A549 (cell line): ENCODE results near the gene SFXN3.
A peak's percentile ranks its signal among the peaks of the same experiment; 100 is the strongest.

Source experiments
- CBX2 ChIP-seq: fragments of 200-600 bp; sonication (generic); IDR thresholded peaks from 2 replicates; pipeline ENCODE4 v1.6.1; 2016; ENCODE audit warnings: low read depth, mild to moderate bottlenecking, borderline replicate concordance
- HEYL ChIP-seq: fragments of 250-450 bp; sonication (Bioruptor Pico); IDR thresholded peaks from 2 replicates; pipeline ENCODE4 v1.8.0; 2021; ENCODE audit warnings: mild to moderate bottlenecking, moderate library complexity
- MAZ ChIP-seq: fragments of 150-350 bp; IDR thresholded peaks from 2 replicates; pipeline ENCODE4 v1.6.1; 2014; ENCODE audit warnings: antibody characterized with exemption, low read depth, low read length, borderline replicate concordance
- PHF8 ChIP-seq: fragments of 200-600 bp; sonication (generic); IDR thresholded peaks from 2 replicates; pipeline ENCODE4 v1.6.1; 2016; ENCODE audit warnings: low read depth, mild to moderate bottlenecking, antibody characterized with exemption, moderate library complexity, borderline replicate concordance
- POLR2A ChIP-seq: IDR thresholded peaks from 2 replicates; pipeline ENCODE4 v1.6.1; 2012; ENCODE audit warnings: mild to moderate bottlenecking, low read length
- RAD21 ChIP-seq, 2 experiments: fragments of >200 bp in 1 of 2; sonication (Bioruptor Twin) in 1 of 2; formaldehyde crosslinking in 1 of 2; IDR thresholded peaks in 1 of 2; conservative IDR thresholded peaks in 1 of 2; 2 replicates in 1 of 2; 3 replicates in 1 of 2; pipeline ENCODE4 v1.6.1; 2012 to 2018; ENCODE audit warnings: inconsistent platforms in 1 of 2
- TF ChIP-seq, protein P1 (sequence below): fragments of >200 bp; sonication (Bioruptor Twin); formaldehyde crosslinking; IDR thresholded peaks from 3 replicates; pipeline ENCODE4 v1.5.1; 2016
- TF ChIP-seq, protein P2 (sequence below): IDR thresholded peaks from 2 replicates; pipeline ENCODE4 v1.6.1; 2012
- TF ChIP-seq, protein P3 (sequence below): IDR thresholded peaks from 2 replicates; pipeline ENCODE4 v1.6.1; 2012

DNA sequence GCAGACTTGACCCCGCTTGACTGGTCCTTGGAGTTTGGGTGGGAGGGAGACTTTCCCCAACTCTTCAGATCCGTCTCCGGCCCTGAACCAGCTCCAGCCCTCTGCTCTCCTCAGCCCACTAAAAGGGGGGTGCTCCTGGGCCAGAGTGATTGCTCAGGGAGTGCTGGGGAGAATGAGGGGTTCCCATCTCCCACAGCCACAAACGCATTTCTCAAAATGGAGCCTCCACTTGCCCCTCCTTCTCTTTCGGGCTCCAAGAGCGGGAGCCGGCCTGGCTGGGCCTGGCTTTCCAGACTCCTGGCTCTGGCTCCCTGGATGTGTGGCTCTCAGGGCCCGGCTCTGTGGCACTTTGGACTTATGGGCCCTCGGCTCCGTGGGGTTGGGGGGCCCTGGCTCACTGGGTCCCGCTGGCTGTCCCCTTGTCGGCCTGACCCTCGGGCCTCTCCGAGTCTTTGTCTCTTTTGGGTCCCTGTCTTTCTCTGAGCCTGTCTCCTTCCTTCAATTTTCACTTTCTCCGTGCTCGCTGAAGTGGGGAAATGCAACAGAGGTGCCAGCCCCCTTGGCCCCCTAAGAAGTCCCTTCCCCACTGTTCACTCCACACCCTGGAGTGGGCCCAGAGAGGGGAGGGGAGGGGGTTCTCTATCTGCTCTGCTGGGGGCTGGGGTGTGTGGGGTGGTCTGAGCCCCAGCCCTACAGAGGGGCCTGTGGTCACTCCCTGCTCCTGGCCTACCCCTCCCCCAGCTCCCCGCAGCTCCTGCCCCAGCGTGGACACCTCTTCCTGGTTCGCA is 30.7 kb upstream of the SFXN3 start:
- TF ChIP-seq, protein P1, sequence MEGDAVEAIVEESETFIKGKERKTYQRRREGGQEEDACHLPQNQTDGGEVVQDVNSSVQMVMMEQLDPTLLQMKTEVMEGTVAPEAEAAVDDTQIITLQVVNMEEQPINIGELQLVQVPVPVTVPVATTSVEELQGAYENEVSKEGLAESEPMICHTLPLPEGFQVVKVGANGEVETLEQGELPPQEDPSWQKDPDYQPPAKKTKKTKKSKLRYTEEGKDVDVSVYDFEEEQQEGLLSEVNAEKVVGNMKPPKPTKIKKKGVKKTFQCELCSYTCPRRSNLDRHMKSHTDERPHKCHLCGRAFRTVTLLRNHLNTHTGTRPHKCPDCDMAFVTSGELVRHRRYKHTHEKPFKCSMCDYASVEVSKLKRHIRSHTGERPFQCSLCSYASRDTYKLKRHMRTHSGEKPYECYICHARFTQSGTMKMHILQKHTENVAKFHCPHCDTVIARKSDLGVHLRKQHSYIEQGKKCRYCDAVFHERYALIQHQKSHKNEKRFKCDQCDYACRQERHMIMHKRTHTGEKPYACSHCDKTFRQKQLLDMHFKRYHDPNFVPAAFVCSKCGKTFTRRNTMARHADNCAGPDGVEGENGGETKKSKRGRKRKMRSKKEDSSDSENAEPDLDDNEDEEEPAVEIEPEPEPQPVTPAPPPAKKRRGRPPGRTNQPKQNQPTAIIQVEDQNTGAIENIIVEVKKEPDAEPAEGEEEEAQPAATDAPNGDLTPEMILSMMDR, result no peak
- TF ChIP-seq POLR2A, result 0 out of 2 replicates have a peak, but pooled peaks have one; percentile 5
- TF ChIP-seq, protein P2, sequence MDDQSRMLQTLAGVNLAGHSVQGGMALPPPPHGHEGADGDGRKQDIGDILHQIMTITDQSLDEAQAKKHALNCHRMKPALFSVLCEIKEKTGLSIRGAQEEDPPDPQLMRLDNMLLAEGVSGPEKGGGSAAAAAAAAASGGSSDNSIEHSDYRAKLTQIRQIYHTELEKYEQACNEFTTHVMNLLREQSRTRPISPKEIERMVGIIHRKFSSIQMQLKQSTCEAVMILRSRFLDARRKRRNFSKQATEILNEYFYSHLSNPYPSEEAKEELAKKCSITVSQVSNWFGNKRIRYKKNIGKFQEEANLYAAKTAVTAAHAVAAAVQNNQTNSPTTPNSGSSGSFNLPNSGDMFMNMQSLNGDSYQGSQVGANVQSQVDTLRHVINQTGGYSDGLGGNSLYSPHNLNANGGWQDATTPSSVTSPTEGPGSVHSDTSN, result no peak
- TF ChIP-seq PHF8, result no peak
- TF ChIP-seq RAD21 (conservative IDR thresholded peaks at IDR 0.05 in 1 of 2, IDR thresholded peaks at IDR 0.05 in 1 of 2), result no peak
- no peak for TF ChIP-seq CBX2
- TF ChIP-seq HEYL (CRISPR knock-in tag), result no peak
- TF ChIP-seq MAZ, result no peak
- TF ChIP-seq, protein P3, sequence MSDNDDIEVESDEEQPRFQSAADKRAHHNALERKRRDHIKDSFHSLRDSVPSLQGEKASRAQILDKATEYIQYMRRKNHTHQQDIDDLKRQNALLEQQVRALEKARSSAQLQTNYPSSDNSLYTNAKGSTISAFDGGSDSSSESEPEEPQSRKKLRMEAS, result no peak
